H9 (cell line): Measurements from ENCODE around the gene CXCL3. TPM values are rescaled to one million over a fixed set of nuclear protein-coding genes. Genes with fewer than 3 reads are reported as not detected.

ENCODE experiments used
- DNase-seq: peaks from one replicate; pipeline ENCODE4 v3.0.0-alpha.2; 2017
- H2AFZ ChIP-seq: one replicate; pipeline ENCODE4 v1.6.1; 2013; ENCODE audit warnings: mild to moderate bottlenecking, low read length, control low read depth, moderate library complexity
- H2AK5ac ChIP-seq: 2 replicates; pipeline ENCODE4 v1.6.1; 2013; ENCODE audit warnings: low read length, control low read depth, mixed read lengths; ENCODE audit not compliant: insufficient read length
- H2BK120ac ChIP-seq: one replicate; pipeline ENCODE4 v1.6.1; 2013; ENCODE audit warnings: low read depth, mild to moderate bottlenecking, low read length, control low read depth, inconsistent platforms; ENCODE audit not compliant: poor library complexity, severe bottlenecking
- H2BK12ac ChIP-seq: 2 replicates; pipeline ENCODE4 v1.6.1; 2013; ENCODE audit warnings: low read length, control low read depth, mixed read lengths, low read depth; ENCODE audit not compliant: insufficient read length
- H2BK15ac ChIP-seq: 2 replicates; pipeline ENCODE4 v1.6.1; 2013; ENCODE audit warnings: low read depth, low read length, control low read depth
- H2BK20ac ChIP-seq: one replicate; pipeline ENCODE4 v1.6.1; 2013; ENCODE audit warnings: low read depth, mild to moderate bottlenecking, low read length, control low read depth, inconsistent platforms; ENCODE audit not compliant: poor library complexity, severe bottlenecking
- H2BK5ac ChIP-seq: 2 replicates; pipeline ENCODE4 v1.6.1; 2013; ENCODE audit warnings: low read length, control low read depth, mixed read lengths; ENCODE audit not compliant: insufficient read length
- H3K14ac ChIP-seq: 2 replicates; pipeline ENCODE4 v1.6.1; 2013; ENCODE audit warnings: low read length, control low read depth; ENCODE audit not compliant: insufficient read depth
- H3K18ac ChIP-seq: 2 replicates; pipeline ENCODE4 v1.6.1; 2013; ENCODE audit warnings: low read depth, mild to moderate bottlenecking, mixed read lengths, low read length, control low read depth; ENCODE audit not compliant: insufficient read length
- H3K23ac ChIP-seq: 2 replicates; pipeline ENCODE4 v1.6.1; 2013; ENCODE audit warnings: low read length, control low read depth, mixed read lengths, low read depth; ENCODE audit not compliant: insufficient read length
- H3K23me2 ChIP-seq: 2 replicates; pipeline ENCODE4 v1.6.1; 2013; ENCODE audit warnings: low read depth, mild to moderate bottlenecking, mixed read lengths, low read length, control low read depth; ENCODE audit not compliant: insufficient read length, poor library complexity, severe bottlenecking
- H3K27ac ChIP-seq: 2 replicates; pipeline ENCODE4 v1.5.1; 2013; ENCODE audit warnings: low read length, control low read depth, mixed read lengths, low read depth; ENCODE audit not compliant: insufficient read length
- H3K27me3 ChIP-seq: 2 replicates; pipeline ENCODE4 v1.6.1; 2013; ENCODE audit warnings: low read length, control low read depth, inconsistent platforms; ENCODE audit not compliant: insufficient read depth
- H3K4ac ChIP-seq: 2 replicates; pipeline ENCODE4 v1.6.1; 2013; ENCODE audit warnings: low read depth, mild to moderate bottlenecking, control low read depth, inconsistent platforms, low read length, moderate library complexity
- H3K4me1 ChIP-seq: 2 replicates; pipeline ENCODE4 v1.6.1; 2013; ENCODE audit warnings: low read length, control low read depth, inconsistent platforms; ENCODE audit not compliant: insufficient read depth
- H3K4me2 ChIP-seq: 2 replicates; pipeline ENCODE4 v1.6.1; 2013; ENCODE audit warnings: low read length, control low read depth, mixed read lengths; ENCODE audit not compliant: insufficient read length, insufficient read depth
- H3K56ac ChIP-seq: 2 replicates; pipeline ENCODE4 v1.6.1; 2013; ENCODE audit warnings: low read depth, mild to moderate bottlenecking, mixed read lengths, low read length, control low read depth; ENCODE audit not compliant: insufficient read length
- H3K79me1 ChIP-seq: 2 replicates; pipeline ENCODE4 v1.6.1; 2013; ENCODE audit warnings: low read depth, mild to moderate bottlenecking, moderate library complexity, low read length, control low read depth, inconsistent platforms; ENCODE audit not compliant: insufficient read depth, poor library complexity, severe bottlenecking
- H3K79me2 ChIP-seq: 2 replicates; pipeline ENCODE4 v1.6.1; 2013; ENCODE audit warnings: low read length, control low read depth, inconsistent platforms; ENCODE audit not compliant: insufficient read depth
- H3K9ac ChIP-seq: 2 replicates; pipeline ENCODE4 v1.6.1; 2013; ENCODE audit warnings: low read length, control low read depth, mixed read lengths; ENCODE audit not compliant: insufficient read length; ENCODE audit errors: extremely low read depth
- H3K9me3 ChIP-seq: one replicate; pipeline ENCODE4 v1.6.1; 2013; ENCODE audit warnings: low read depth, low read length, inconsistent platforms; ENCODE audit not compliant: control insufficient read depth
- H3T11ph ChIP-seq: one replicate; pipeline ENCODE4 v1.6.1; 2013; ENCODE audit warnings: mild to moderate bottlenecking, low read length, control low read depth, inconsistent platforms
- H4K20me1 ChIP-seq: one replicate; pipeline ENCODE4 v1.6.1; 2013; ENCODE audit not compliant: control insufficient read depth, insufficient read length, insufficient read depth
- H4K5ac ChIP-seq: 2 replicates; pipeline ENCODE4 v1.6.1; 2013; ENCODE audit warnings: low read depth, mild to moderate bottlenecking, mixed read lengths, low read length, control low read depth; ENCODE audit not compliant: insufficient read length
- H4K8ac ChIP-seq: replicated peaks from 2 replicates; pipeline ENCODE4 v1.6.1; 2013; ENCODE audit warnings: low read length, control low read depth, mixed read lengths, low read depth; ENCODE audit not compliant: insufficient read length
- H4K91ac ChIP-seq: 2 replicates; pipeline ENCODE4 v1.6.1; 2013; ENCODE audit warnings: low read depth, mild to moderate bottlenecking, moderate library complexity, mixed read lengths, low read length, control low read depth; ENCODE audit not compliant: insufficient read length
- H3K27ac Mint-ChIP-seq, 3 experiments: 2 replicates in 2 of 3; 3 replicates in 1 of 3; pipeline ENCODE4 v1.8.0; 2020 to 2021; ENCODE audit warnings: mixed read lengths in 3 of 3, mild to moderate bottlenecking in 1 of 3, moderate library complexity in 1 of 3
- H3K27me3 Mint-ChIP-seq: 2 replicates; pipeline ENCODE4 v1.8.0; 2021; ENCODE audit warnings: low read depth, mild to moderate bottlenecking, moderate library complexity, mixed read lengths
- H3K36me3 Mint-ChIP-seq, 3 experiments: 2 replicates in 2 of 3; 3 replicates in 1 of 3; pipeline ENCODE4 v1.8.0; 2020 to 2021; ENCODE audit warnings: low read depth in 3 of 3, mixed read lengths in 3 of 3; ENCODE audit not compliant: insufficient read depth in 1 of 3
- H3K4me1 Mint-ChIP-seq, 2 experiments: 2 replicates each; pipeline ENCODE4 v1.8.0; 2020; ENCODE audit warnings: mixed read lengths in 2 of 2
- H3K4me3 Mint-ChIP-seq, 2 experiments: 2 replicates in 1 of 2; 3 replicates in 1 of 2; pipeline ENCODE4 v1.8.0; 2020 to 2021; ENCODE audit warnings: mild to moderate bottlenecking in 2 of 2, mixed read lengths in 2 of 2, moderate library complexity in 1 of 2
- H3K9me3 Mint-ChIP-seq, 2 experiments: 2 replicates in 1 of 2; 3 replicates in 1 of 2; pipeline ENCODE4 v1.8.0; 2020; ENCODE audit warnings: mild to moderate bottlenecking in 2 of 2, mixed read lengths in 2 of 2, moderate library complexity in 1 of 2
- WGBS: extraction: QIAGEN DNeasy Blood & Tissue Kit; methylation state at CpG from one replicate; pipeline ENCODE4 v1.1.7; 2013; ENCODE audit warnings: missing lambda C conversion rate, low lambda C conversion rate, mixed read lengths; ENCODE audit not compliant: insufficient read length; ENCODE audit errors: extremely low coverage; 5-methylcytosine and 5-hydroxymethylcytosine counted together
- total RNA-seq: library from RNA; stranded (reverse); gene quantifications from 2 replicates; pipeline ENCODE4 v1.2.1, GENCODE V29; 2021
- TF ChIP-seq, protein P1 (sequence below): fragments of 200-600 bp; sonication (generic); conservative IDR thresholded peaks from 3 replicates; pipeline ENCODE4 v1.8.0; 2021; ENCODE audit warnings: antibody characterized with exemption, mild to moderate bottlenecking

Gene CXCL3
- total RNA-seq, 1 experiment from 2014 or later = 3.7 TPM

DNA sequence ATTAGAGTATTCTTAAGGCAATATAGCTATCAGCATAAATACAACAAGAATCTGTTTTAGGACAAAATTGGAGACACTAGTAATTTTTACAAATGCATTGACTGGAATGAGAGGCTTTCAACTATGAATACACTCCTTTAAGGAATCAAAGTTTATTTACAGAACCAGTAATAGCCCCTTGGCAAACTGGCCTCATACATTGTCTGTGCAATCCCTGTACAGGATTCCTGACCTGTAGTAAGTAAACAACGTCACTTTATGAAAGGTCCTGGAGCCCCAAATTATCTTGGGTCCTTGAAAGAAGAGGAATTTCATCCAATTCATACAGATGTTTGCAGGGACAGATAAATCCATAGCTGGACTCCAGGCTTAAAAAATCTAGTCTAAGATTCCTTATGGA lies 25.4 kb upstream of the CXCL3 start:
- H2BK5ac ChIP-seq = no peak overlapping the region
- Mint-ChIP-seq H3K4me3 (no peak overlapping the region), H3K36me3 (peaks cover 4 to 5% (median 5%) of the 10 kb centered on the region in 3 experiments; a peak in 4 of 7 replicates), H3K27me3 (no peaks in the 10 kb centered on the region), H3K9me3 (peaks cover 3 to 16% of the 10 kb centered on the region in 2 experiments; a peak in 4 of 5 replicates), H3K4me1 (peaks cover 4 to 5% of the 10 kb centered on the region in 2 experiments), H3K27ac (no peak overlapping the region)
- H2BK20ac ChIP-seq = no peak overlapping the region
- H3K56ac ChIP-seq = no peak overlapping the region
- H3K23ac ChIP-seq = no peak overlapping the region
- no peaks in the 10 kb centered on the region for H3K79me2 ChIP-seq
- no peak overlapping the region for H2AK5ac ChIP-seq
- H3K9ac ChIP-seq = no peak overlapping the region
- TF ChIP-seq, protein P1, sequence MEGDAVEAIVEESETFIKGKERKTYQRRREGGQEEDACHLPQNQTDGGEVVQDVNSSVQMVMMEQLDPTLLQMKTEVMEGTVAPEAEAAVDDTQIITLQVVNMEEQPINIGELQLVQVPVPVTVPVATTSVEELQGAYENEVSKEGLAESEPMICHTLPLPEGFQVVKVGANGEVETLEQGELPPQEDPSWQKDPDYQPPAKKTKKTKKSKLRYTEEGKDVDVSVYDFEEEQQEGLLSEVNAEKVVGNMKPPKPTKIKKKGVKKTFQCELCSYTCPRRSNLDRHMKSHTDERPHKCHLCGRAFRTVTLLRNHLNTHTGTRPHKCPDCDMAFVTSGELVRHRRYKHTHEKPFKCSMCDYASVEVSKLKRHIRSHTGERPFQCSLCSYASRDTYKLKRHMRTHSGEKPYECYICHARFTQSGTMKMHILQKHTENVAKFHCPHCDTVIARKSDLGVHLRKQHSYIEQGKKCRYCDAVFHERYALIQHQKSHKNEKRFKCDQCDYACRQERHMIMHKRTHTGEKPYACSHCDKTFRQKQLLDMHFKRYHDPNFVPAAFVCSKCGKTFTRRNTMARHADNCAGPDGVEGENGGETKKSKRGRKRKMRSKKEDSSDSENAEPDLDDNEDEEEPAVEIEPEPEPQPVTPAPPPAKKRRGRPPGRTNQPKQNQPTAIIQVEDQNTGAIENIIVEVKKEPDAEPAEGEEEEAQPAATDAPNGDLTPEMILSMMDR = no peak
- no peaks in the 10 kb centered on the region for H3K27me3 ChIP-seq
- no peak overlapping the region for H2AFZ ChIP-seq
- no peak overlapping the region for H3K4me2 ChIP-seq
- WGBS = no CpG with 5 or more reads among the region's 1 CpG
- no peak overlapping the region for H4K5ac ChIP-seq
- no peak overlapping the region for H2BK12ac ChIP-seq
- no peaks in the 10 kb centered on the region for H4K20me1 ChIP-seq
- H3K27ac ChIP-seq = no peak overlapping the region
- no peaks in the 10 kb centered on the region for H3K79me1 ChIP-seq
- H3T11ph ChIP-seq = no peak overlapping the region
- no peak overlapping the region for H4K8ac ChIP-seq
- H3K9me3 ChIP-seq = peaks cover 6% of the 10 kb centered on the region
- no peaks in the 10 kb centered on the region for H3K23me2 ChIP-seq
- no peak for DNase-seq
- no peak overlapping the region for H2BK15ac ChIP-seq
- H4K91ac ChIP-seq = no peak overlapping the region
- no peak overlapping the region for H3K4ac ChIP-seq
- no peaks in the 10 kb centered on the region for H3K4me1 ChIP-seq
- no peak overlapping the region for H2BK120ac ChIP-seq
- H3K14ac ChIP-seq = no peak overlapping the region
- H3K18ac ChIP-seq = no peak overlapping the region
